Neural progenitor cell (in vitro differentiated cells): ENCODE results near the gene OCA2. TPM values are rescaled to one million over a fixed set of nuclear protein-coding genes. Genes with fewer than 3 reads are reported as not detected.

ENCODE experiments used
- DNase-seq: peaks from one replicate; pipeline ENCODE4 v3.0.0-alpha.2; 2016; ENCODE audit warnings: low spot score
- H2AFZ ChIP-seq: fragments of 200-600 bp; sonication (generic); replicated peaks from 2 replicates; pipeline ENCODE4 v1.6.1; 2016; ENCODE audit warnings: antibody characterized with exemption
- H3F3A ChIP-seq: fragments of 200-600 bp; sonication (generic); 2 replicates; pipeline ENCODE4 v1.6.1; 2016; ENCODE audit warnings: antibody characterized with exemption, low read depth
- H3K27ac ChIP-seq: fragments of 200-600 bp; sonication (generic); 2 replicates; pipeline ENCODE4 v1.5.1; 2016; ENCODE audit warnings: mild to moderate bottlenecking
- H3K27me3 ChIP-seq: fragments of 200-600 bp; sonication (generic); 2 replicates; pipeline ENCODE4 v1.6.1; 2016; ENCODE audit warnings: mild to moderate bottlenecking, moderate library complexity
- H3K36me3 ChIP-seq: fragments of 200-600 bp; sonication (generic); 2 replicates; pipeline ENCODE4 v1.5.1; 2016
- H3K4me1 ChIP-seq: fragments of 200-600 bp; sonication (generic); 2 replicates; pipeline ENCODE4 v1.6.1; 2016; ENCODE audit warnings: mixed run types
- H3K4me2 ChIP-seq: fragments of 200-600 bp; sonication (generic); 2 replicates; pipeline ENCODE4 v1.6.1; 2016
- H3K4me3 ChIP-seq: fragments of 200-600 bp; sonication (generic); 2 replicates; pipeline ENCODE4 v1.5.1; 2016
- H3K79me2 ChIP-seq: fragments of 200-600 bp; sonication (generic); 2 replicates; pipeline ENCODE4 v1.6.1; 2016; ENCODE audit warnings: low read depth
- H3K9ac ChIP-seq: fragments of 200-600 bp; sonication (generic); 2 replicates; pipeline ENCODE4 v1.6.1; 2016
- H3K9me3 ChIP-seq: fragments of 200-600 bp; sonication (generic); 2 replicates; pipeline ENCODE4 v1.5.1; 2016; ENCODE audit warnings: low read depth
- H4K20me1 ChIP-seq: fragments of 200-600 bp; sonication (generic); 2 replicates; pipeline ENCODE4 v1.6.1; 2016; ENCODE audit warnings: low read depth
- H3K27ac Mint-ChIP-seq: 3 replicates; pipeline ENCODE4 v1.8.0; 2021; ENCODE audit warnings: mixed read lengths
- H3K27me3 Mint-ChIP-seq: 2 replicates; pipeline ENCODE4 v1.8.0; 2022; ENCODE audit warnings: low read depth, mild to moderate bottlenecking, inconsistent platforms, moderate library complexity, mixed read lengths; ENCODE audit not compliant: insufficient read depth
- H3K36me3 Mint-ChIP-seq: 3 replicates; pipeline ENCODE4 v1.8.0; 2021; ENCODE audit warnings: mixed read lengths
- H3K4me1 Mint-ChIP-seq: 3 replicates; pipeline ENCODE4 v1.8.0; 2021; ENCODE audit warnings: mixed read lengths
- H3K4me3 Mint-ChIP-seq: 3 replicates; pipeline ENCODE4 v1.8.0; 2021; ENCODE audit warnings: mild to moderate bottlenecking, moderate library complexity, mixed read lengths
- H3K9me3 Mint-ChIP-seq: 3 replicates; pipeline ENCODE4 v1.8.0; 2020; ENCODE audit warnings: mixed read lengths
- EZH2 ChIP-seq: fragments of 200-600 bp; sonication (generic); IDR thresholded peaks from 2 replicates; pipeline ENCODE4 v1.6.1; 2017; ENCODE audit warnings: antibody characterized with exemption, mild to moderate bottlenecking, moderate library complexity
- EZH2phosphoT487 ChIP-seq: fragments of 200-600 bp; sonication (generic); IDR thresholded peaks from 2 replicates; pipeline ENCODE4 v1.6.1; 2017; ENCODE audit warnings: antibody characterized with exemption
- total RNA-seq: library from RNA; depleted of rRNA; stranded (reverse); fragments of >200 nt; gene quantifications from 2 replicates; pipeline ENCODE4 v1.2.3, GENCODE V29; 2015; ENCODE audit warnings: low replicate concordance
- TF ChIP-seq, protein P1 (sequence below): fragments of 200-600 bp; sonication (generic); IDR thresholded peaks from 2 replicates; pipeline ENCODE4 v1.5.1; 2017; ENCODE audit warnings: antibody characterized with exemption, mild to moderate bottlenecking

OCA2 gene
- total RNA-seq, 1 donor from 2014 or later = 1.0 TPM

DNA sequence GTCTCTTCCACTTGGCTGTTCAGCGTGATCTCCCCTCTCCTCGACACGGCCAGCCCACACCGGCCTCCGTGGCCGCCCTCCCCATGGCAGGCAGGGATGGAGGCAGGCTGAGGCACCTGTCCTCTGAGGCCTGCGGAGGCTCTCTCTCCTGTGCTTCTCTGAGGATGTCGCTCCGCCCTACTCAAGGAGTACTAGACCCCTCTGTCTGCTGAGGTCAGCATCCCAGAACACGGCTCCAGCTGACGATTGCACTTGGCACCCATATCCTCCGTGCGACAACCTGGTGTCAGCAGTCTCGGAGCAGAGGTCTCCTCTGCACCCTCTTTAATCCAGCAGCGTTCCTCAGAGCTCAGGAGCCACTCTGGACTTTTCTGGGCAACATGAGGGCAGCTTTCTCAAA is 322.6 kb downstream of the OCA2 start:
- Mint-ChIP-seq H3K27ac (no peak overlapping the region), H3K36me3 (no peaks in the 10 kb centered on the region), H3K4me3 (no peak overlapping the region), H3K27me3 (peaks cover 3% of the 10 kb centered on the region), H3K4me1 (no peaks in the 10 kb centered on the region), H3K9me3 (peaks cover 3% of the 10 kb centered on the region)
- Histone ChIP-seq H3K4me2 (no peak overlapping the region), H3K9me3 (no peaks in the 10 kb centered on the region), H3K27me3 (no peaks in the 10 kb centered on the region), H3K79me2 (no peaks in the 10 kb centered on the region), H3K4me1 (no peaks in the 10 kb centered on the region), H3K4me3 (no peak overlapping the region), H4K20me1 (no peaks in the 10 kb centered on the region), H3K9ac (no peak overlapping the region), H3F3A (no peaks in the 10 kb centered on the region), H2AFZ (no peak overlapping the region), H3K36me3 (no peaks in the 10 kb centered on the region), H3K27ac (no peak overlapping the region)
- TF ChIP-seq EZH2 (no peak), EZH2phosphoT487 (no peak)
- TF ChIP-seq, protein P1, sequence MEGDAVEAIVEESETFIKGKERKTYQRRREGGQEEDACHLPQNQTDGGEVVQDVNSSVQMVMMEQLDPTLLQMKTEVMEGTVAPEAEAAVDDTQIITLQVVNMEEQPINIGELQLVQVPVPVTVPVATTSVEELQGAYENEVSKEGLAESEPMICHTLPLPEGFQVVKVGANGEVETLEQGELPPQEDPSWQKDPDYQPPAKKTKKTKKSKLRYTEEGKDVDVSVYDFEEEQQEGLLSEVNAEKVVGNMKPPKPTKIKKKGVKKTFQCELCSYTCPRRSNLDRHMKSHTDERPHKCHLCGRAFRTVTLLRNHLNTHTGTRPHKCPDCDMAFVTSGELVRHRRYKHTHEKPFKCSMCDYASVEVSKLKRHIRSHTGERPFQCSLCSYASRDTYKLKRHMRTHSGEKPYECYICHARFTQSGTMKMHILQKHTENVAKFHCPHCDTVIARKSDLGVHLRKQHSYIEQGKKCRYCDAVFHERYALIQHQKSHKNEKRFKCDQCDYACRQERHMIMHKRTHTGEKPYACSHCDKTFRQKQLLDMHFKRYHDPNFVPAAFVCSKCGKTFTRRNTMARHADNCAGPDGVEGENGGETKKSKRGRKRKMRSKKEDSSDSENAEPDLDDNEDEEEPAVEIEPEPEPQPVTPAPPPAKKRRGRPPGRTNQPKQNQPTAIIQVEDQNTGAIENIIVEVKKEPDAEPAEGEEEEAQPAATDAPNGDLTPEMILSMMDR = no peak
- no peak for DNase-seq

DNA sequence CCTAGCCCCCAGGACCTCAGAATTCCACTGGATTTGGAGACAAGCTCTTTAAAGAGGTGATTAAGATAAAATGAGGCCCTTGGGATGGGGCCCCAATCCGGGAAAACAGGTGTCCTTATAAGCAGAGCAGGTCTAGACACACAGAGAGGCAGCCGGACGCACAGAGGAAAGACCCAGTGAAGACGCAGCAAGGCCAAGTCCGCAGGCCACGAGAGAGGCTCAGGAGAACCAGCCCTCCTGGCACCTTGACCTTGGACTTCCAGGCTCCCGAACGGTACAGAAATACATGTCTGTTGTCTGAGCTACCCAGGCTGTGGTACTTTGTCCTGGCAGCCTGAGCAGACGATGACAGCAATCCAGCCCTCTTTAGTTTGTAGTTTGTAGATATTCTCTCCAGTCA is 324.5 kb downstream of the OCA2 start:
- no peak overlapping the region for H3K27ac Mint-ChIP-seq
- H3K4me3 Mint-ChIP-seq = no peak overlapping the region
- H3K36me3 Mint-ChIP-seq = no peaks in the 10 kb centered on the region
- Histone ChIP-seq H3K4me1 (no peaks in the 10 kb centered on the region), H3K27me3 (no peaks in the 10 kb centered on the region), H2AFZ (no peak overlapping the region), H3F3A (no peaks in the 10 kb centered on the region), H3K79me2 (no peaks in the 10 kb centered on the region), H3K4me2 (no peak overlapping the region), H3K4me3 (no peak overlapping the region), H3K9ac (no peak overlapping the region), H3K27ac (no peak overlapping the region), H4K20me1 (no peaks in the 10 kb centered on the region), H3K36me3 (no peaks in the 10 kb centered on the region), H3K9me3 (no peaks in the 10 kb centered on the region)
- DNase-seq = no peak
- TF ChIP-seq EZH2 (no peak), EZH2phosphoT487 (no peak)
- TF ChIP-seq, protein P1 = no peak
- peaks cover 3% of the 10 kb centered on the region for H3K9me3 Mint-ChIP-seq
- peaks cover 3% of the 10 kb centered on the region for H3K27me3 Mint-ChIP-seq
- H3K4me1 Mint-ChIP-seq = no peaks in the 10 kb centered on the region

DNA sequence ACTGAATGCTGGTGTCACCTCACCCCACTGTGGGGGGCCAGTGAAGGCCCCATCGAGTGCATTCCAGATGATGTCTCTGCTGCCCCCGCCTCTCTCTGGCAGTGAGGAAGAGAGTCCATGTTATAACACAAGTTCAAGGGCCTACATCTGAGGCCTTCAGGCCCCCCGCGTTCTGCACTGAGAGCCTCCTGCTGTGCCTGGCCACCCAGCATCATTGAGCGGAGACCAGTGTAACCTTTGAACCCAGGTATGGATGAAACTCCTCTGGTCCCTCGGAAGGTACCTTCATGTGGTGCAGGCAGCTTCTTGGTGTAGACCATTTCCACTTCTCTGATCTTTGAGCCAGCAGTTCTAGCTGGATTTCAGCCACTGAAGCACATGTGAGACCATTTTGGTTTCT is 324.9 kb downstream of the OCA2 start:
- H2AFZ ChIP-seq = no peak overlapping the region
- H3K36me3 ChIP-seq = no peaks in the 10 kb centered on the region
- H3K4me1 ChIP-seq = no peaks in the 10 kb centered on the region
- H3K79me2 ChIP-seq = no peaks in the 10 kb centered on the region
- Mint-ChIP-seq H3K36me3 (no peaks in the 10 kb centered on the region), H3K4me3 (no peak overlapping the region), H3K27me3 (peaks cover 3% of the 10 kb centered on the region), H3K27ac (no peak overlapping the region), H3K4me1 (no peaks in the 10 kb centered on the region), H3K9me3 (peaks cover 3% of the 10 kb centered on the region)
- no peak overlapping the region for H3K9ac ChIP-seq
- TF ChIP-seq EZH2phosphoT487 (no peak), EZH2 (no peak)
- TF ChIP-seq, protein P1 = no peak
- H3K27ac ChIP-seq = no peak overlapping the region
- H3K27me3 ChIP-seq = no peaks in the 10 kb centered on the region
- H3K9me3 ChIP-seq = no peaks in the 10 kb centered on the region
- no peak for DNase-seq
- no peak overlapping the region for H3K4me2 ChIP-seq
- no peaks in the 10 kb centered on the region for H4K20me1 ChIP-seq
- H3F3A ChIP-seq = no peaks in the 10 kb centered on the region
- no peak overlapping the region for H3K4me3 ChIP-seq
